GM12878 (cell line): ENCODE measurements around the gene TRIM54. TPM values are rescaled to one million over a fixed set of nuclear protein-coding genes. Genes with fewer than 3 reads are reported as not detected.

Experiments
- ATAC-seq: fragments of 200-7000 bp; cut with Tn5 transposase; 3 replicates; pipeline ENCODE4 v1.9.1; 2020; ENCODE audit warnings: mild to moderate bottlenecking, moderate library complexity
- BruUV-seq: library from RNA; stranded (reverse); fragments of 400-500 nt; replicated peaks from 2 replicates; lab custom pipeline; 2021; lab: Mats Ljungman, UMichigan
- CTCF ChIA-PET: fragments of 300-600 bp; sonication (Branson Sonifier 250); formaldehyde crosslinking; extraction: SDS; loops from one replicate; lab custom pipeline; 2021; ENCODE audit warnings: inconsistent platforms; lab: Yijun Ruan, JAX
- POLR2A ChIA-PET: fragments of 350-600 bp; formaldehyde crosslinking; extraction: SDS; loops from one replicate; lab custom pipeline; 2021; ENCODE audit warnings: inconsistent platforms; lab: Charles Lee
- RAD21 ChIA-PET: fragments of 300-600 bp; sonication (Branson Sonifier 250); formaldehyde crosslinking; loops from one replicate; lab custom pipeline; 2023; ENCODE audit warnings: antibody characterized with exemption; ENCODE audit not compliant: unreplicated experiment; lab: Charles Lee
- SMC1A ChIA-PET: fragments of 300-600 bp; sonication (Branson Sonifier 250); formaldehyde crosslinking; loops from one replicate; lab custom pipeline; 2023; ENCODE audit not compliant: unreplicated experiment, uncharacterized antibody; lab: Charles Lee
- DNase-seq: peaks from one replicate; pipeline ENCODE4 v3.0.0-alpha.2; 2011; ENCODE audit warnings: low read depth, low spot score
- FAIRE-seq: peaks from 3 replicates; lab custom pipeline; 2011; peaks lifted over from hg19 to GRCh38; lab: Jason Lieb, UNC
- H2AFZ ChIP-seq: 2 replicates; pipeline ENCODE4 v1.6.0; 2011; ENCODE audit warnings: low read depth, low read length, control low read depth; ENCODE audit not compliant: control insufficient read depth
- H3K27ac ChIP-seq: 2 replicates; pipeline ENCODE4 v1.5.1; 2011; ENCODE audit warnings: control low read depth; ENCODE audit not compliant: control insufficient read depth, insufficient read depth
- H3K27me3 ChIP-seq, 2 experiments: replicated peaks in 1 of 2; 2 replicates each; pipeline versions ENCODE4 v1.6.0 to v1.6.1; 2011; ENCODE audit warnings: low read length in 1 of 2; ENCODE audit not compliant: control insufficient read depth in 2 of 2, insufficient read depth in 2 of 2
- H3K36me3 ChIP-seq, 2 experiments: 2 replicates each; pipeline ENCODE4 v1.5.1; 2011; ENCODE audit warnings: low read length in 1 of 2; ENCODE audit not compliant: control insufficient read depth in 2 of 2, insufficient read depth in 2 of 2
- H3K4me1 ChIP-seq: 2 replicates; pipeline ENCODE4 v1.6.1; 2011; ENCODE audit warnings: mild to moderate bottlenecking, low read length, moderate library complexity, mixed read lengths; ENCODE audit not compliant: control insufficient read depth, insufficient read depth
- H3K4me2 ChIP-seq: 2 replicates; pipeline ENCODE4 v1.6.0; 2011; ENCODE audit warnings: control low read depth; ENCODE audit not compliant: control insufficient read depth, insufficient read depth
- H3K4me3 ChIP-seq: fragments of 200-600 bp; sonication (generic); 2 replicates; pipeline ENCODE4 v1.5.1; 2016
- H3K79me2 ChIP-seq: 2 replicates; pipeline ENCODE4 v1.6.0; 2011; ENCODE audit warnings: low read length; ENCODE audit not compliant: control insufficient read depth, insufficient read depth
- H3K9ac ChIP-seq: 2 replicates; pipeline ENCODE4 v1.8.0; 2011; ENCODE audit warnings: low read length, control low read depth, mixed read lengths; ENCODE audit not compliant: control insufficient read depth, insufficient read depth
- H3K9me3 ChIP-seq: replicated peaks from 3 replicates; pipeline ENCODE4 v1.5.1; 2011; ENCODE audit warnings: mild to moderate bottlenecking, low read length; ENCODE audit not compliant: control insufficient read depth, insufficient read depth
- H4K20me1 ChIP-seq: 2 replicates; pipeline ENCODE4 v1.6.0; 2011; ENCODE audit not compliant: control insufficient read depth, insufficient read depth
- ATF2 ChIP-seq: IDR thresholded peaks from 2 replicates; pipeline ENCODE4 v1.6.1; 2012; ENCODE audit warnings: low read length, inconsistent platforms
- CEBPB ChIP-seq, 2 experiments: fragments of 150-350 bp in 1 of 2; IDR thresholded peaks; 2 replicates each; pipeline ENCODE4 v1.6.1; 2012 to 2014; ENCODE audit warnings: low read depth in 2 of 2, low read length in 2 of 2, borderline replicate concordance in 1 of 2, inconsistent platforms in 1 of 2
- E4F1 ChIP-seq: fragments of 450-650 bp; IDR thresholded peaks from 2 replicates; pipeline ENCODE4 v1.6.1; 2018; ENCODE audit warnings: borderline replicate concordance, mild to moderate bottlenecking; ENCODE audit not compliant: partially characterized antibody
- HSF1 ChIP-seq: fragments of 150-350 bp; IDR thresholded peaks from 2 replicates; pipeline ENCODE4 v1.6.1; 2014; ENCODE audit warnings: mild to moderate bottlenecking, low read depth, low read length
- JUNB ChIP-seq: IDR thresholded peaks from 2 replicates; pipeline ENCODE4 v1.6.1; 2016; ENCODE audit warnings: antibody characterized with exemption, mild to moderate bottlenecking
- MLLT1 ChIP-seq: fragments of 450-650 bp; IDR thresholded peaks from 2 replicates; pipeline ENCODE4 v1.6.1; 2016; ENCODE audit warnings: mild to moderate bottlenecking
- NFYB ChIP-seq: IDR thresholded peaks from 2 replicates; pipeline ENCODE4 v1.6.1; 2011; ENCODE audit warnings: low read depth, mild to moderate bottlenecking, low read length, improper control_type of control experiment, moderate library complexity; ENCODE audit not compliant: insufficient read depth
- PML ChIP-seq: IDR thresholded peaks from 2 replicates; pipeline ENCODE4 v1.6.1; 2012; ENCODE audit warnings: low read length, inconsistent platforms
- RB1 ChIP-seq: fragments of 450-650 bp; formaldehyde crosslinking; IDR thresholded peaks from 2 replicates; pipeline ENCODE4 v1.6.1; 2017; ENCODE audit warnings: mild to moderate bottlenecking, borderline replicate concordance
- RFX5 ChIP-seq: IDR thresholded peaks from 2 replicates; pipeline ENCODE4 v1.6.1; 2011; ENCODE audit warnings: low read depth, low read length, improper control_type of control experiment
- SMC3 ChIP-seq: IDR thresholded peaks from 2 replicates; pipeline ENCODE4 v1.6.1; 2011; ENCODE audit warnings: low read length, improper control_type of control experiment, borderline replicate concordance
- SUPT20H ChIP-seq: IDR thresholded peaks from 2 replicates; pipeline ENCODE4 v1.6.1; 2011; ENCODE audit warnings: low read depth, mild to moderate bottlenecking, low read length, moderate library complexity, borderline replicate concordance; ENCODE audit not compliant: control insufficient read depth
- TCF7 ChIP-seq: IDR thresholded peaks from 2 replicates; pipeline ENCODE4 v1.6.1; 2014; ENCODE audit warnings: antibody characterized with exemption, borderline replicate concordance
- ZNF274 ChIP-seq: IDR thresholded peaks from one replicate; pipeline ENCODE4 v1.8.0; 2011; ENCODE audit not compliant: insufficient read length, insufficient read depth
- ZSCAN29 ChIP-seq: fragments of 450-650 bp; IDR thresholded peaks from 2 replicates; pipeline ENCODE4 v1.6.1; 2017; ENCODE audit warnings: mild to moderate bottlenecking, moderate library complexity
- WGBS: methylation state at CpG from one replicate; pipeline ENCODE4 v1.1.6; 2016; ENCODE audit warnings: low lambda C conversion rate; ENCODE audit not compliant: insufficient replicate concordance, insufficient coverage; ENCODE audit errors: missing lambda C conversion rate; 5-methylcytosine and 5-hydroxymethylcytosine counted together
- in situ Hi-C: fragments of 300-500 bp; cut with MboI; formaldehyde crosslinking; loops from 9 replicates; pipeline ENCODE4 v1.14.3; 2018; ENCODE audit warnings: mixed read lengths
- intact Hi-C: fragments of 100-400 bp; cut with micrococcal nuclease; formaldehyde crosslinking; loops from one replicate; pipeline ENCODE4 v1.14.2; 2022; ENCODE audit not compliant: unreplicated experiment
- polyA plus RNA-seq, 11 experiments: library from polyadenylated mRNA; depleted of rRNA in 4 of 11; unstranded in 6 of 11; stranded (reverse) in 5 of 11; fragments of >200 nt; fragmentation: Nextera tagmentation in 4 of 11; fragmentation: Illumina TruSeq in 1 of 11; extraction: Ambion mirVana in 4 of 11; extraction: Trizol in 1 of 11; gene quantifications; 1 replicate in 1 of 11; 2 replicates in 10 of 11; pipeline versions ENCODE4 v1.2.1 to v1.2.3, GENCODE V29; 2011 to 2016; ENCODE audit warnings: inconsistent platforms in 2 of 11, missing spikeins in 2 of 11, low read depth in 1 of 11
- total RNA-seq, 4 experiments: library from RNA; depleted of rRNA in 3 of 4; stranded (reverse); fragments of >200 nt in 3 of 4; fragmentation: Illumina TruSeq in 1 of 4; extraction: Trizol in 1 of 4; gene quantifications; 2 replicates each; pipeline versions ENCODE4 v1.2.1 to v1.2.3, GENCODE V29; 2013 to 2021

The TRIM54 gene
- total and polyA plus RNA-seq, 10 of the 15 experiments (the other 5 are each of a cell fraction or from before 2014, with no cell fraction given), result 0.03 to 0.08 TPM; not detected in 8

GRCh38 chr2:27347641-27348040 is 65.4 kb downstream of the TRIM54 start:
- H3K27me3 ChIP-seq, result no peaks in the 10 kb centered on the region
- peaks cover 4 to 10% of the 10 kb centered on the region in 2 experiments; a peak in 3 of 4 replicates for H3K36me3 ChIP-seq
- DNase-seq (no peak), ATAC-seq (no peak), FAIRE-seq (no peak)
- SMC1A ChIA-PET, result interaction anchor here (1.9 kb wide), 1 partner anchor 10 kb away, joined by 4 read pairs; no protein-coding TSS in a partner anchor
- RAD21 ChIA-PET, result no interaction called here
- 100% methylated on average over 2 of the region's 2 CpGs for WGBS
- in situ Hi-C loops (no loop called here), intact Hi-C loops (no loop called here)
- H3K4me3 ChIP-seq, result no peak overlapping the region
- POLR2A ChIA-PET, result interaction anchor here (0.6 kb wide), 1 partner anchor 25 kb away, joined by 3 read pairs; no protein-coding TSS in a partner anchor
- no peaks in the 10 kb centered on the region for H3K4me1 ChIP-seq
- peaks cover 46% of the 10 kb centered on the region for H3K79me2 ChIP-seq
- BruUV-seq, result no TSS peak
- H3K9ac ChIP-seq, result no peak overlapping the region
- no peak overlapping the region for H3K4me2 ChIP-seq
- TF ChIP-seq PML (no peak), RB1 (no peak), MLLT1 (no peak), TCF7 (no peak), CEBPB (IDR thresholded peaks at IDR 0.05; ENCODE audit: borderline replicate concordance in 1 of 2, low read depth in 2 of 2, low read length in 2 of 2) (no peak), RFX5 (no peak), SMC3 (no peak), SUPT20H (no peak), ATF2 (no peak), JUNB (no peak), E4F1 (no peak), HSF1 (no peak), NFYB (no peak), ZNF274 (no peak), ZSCAN29 (no peak)
- no peaks in the 10 kb centered on the region for H4K20me1 ChIP-seq
- no peak overlapping the region for H3K27ac ChIP-seq
- H2AFZ ChIP-seq, result no peak overlapping the region
- CTCF ChIA-PET, result interaction anchor here (0.7 to 1.4 kb wide), 2 partner anchors 45 to 69 kb away, joined by 3 to 6 read pairs; no protein-coding TSS in a partner anchor
- no peaks in the 10 kb centered on the region for H3K9me3 ChIP-seq
